Stimulated activated CD4-positive, alpha-beta T cell treated with anti-CD3 and anti-CD28 coated beads, Interleukin-4, amount 100 ng/mL, for 4 hours (primary cell): Measurements from ENCODE around the gene NCOA5.
"Not testable (repeated sequence)": the region's sequence is repeated elsewhere in the genome, so short reads cannot be mapped to it uniquely, and the experiment has no call there.

Experiments
- DNase-seq, 2 experiments: peaks; one replicate each; pipeline ENCODE4 v3.0.0-alpha.2; 2020

The NCOA5 gene

GRCh38 chr20:46119547-46119946 is 29.8 kb upstream of the NCOA5 start:
- no peak for DNase-seq

GRCh38 chr20:46119028-46119546 is 29.3 kb upstream of the NCOA5 start:
- no peak for DNase-seq

- DNase-seq: no peak
These were observed 28.8 kb upstream of the NCOA5 start for GRCh38 chr20:46118481-46119020.

- DNase-seq: peak; percentile 71 to 74
These were observed 28.1 kb upstream of the NCOA5 start, which contains the start of gene CD40 for GRCh38 chr20:46117704-46118467. TSS of gene CD40 (plus strand) at chr20:46118314. CDS start at chr20:46118344, 30 bp downstream.

- no peak for DNase-seq
These were observed 24.7 kb upstream of the NCOA5 start for GRCh38 chr20:46114449-46114848.

- DNase-seq: no peak
These were observed 23.3 kb upstream of the NCOA5 start for GRCh38 chr20:46113113-46113470.

- no peak for DNase-seq
These were observed 22.8 kb upstream of the NCOA5 start for GRCh38 chr20:46112430-46113112.

GRCh38 chr20:46111836-46112212 is 22.1 kb upstream of the NCOA5 start:
- no peak for DNase-seq

GRCh38 chr20:46111028-46111835 is 21.5 kb upstream of the NCOA5 start:
- DNase-seq: no peak

- no peak for DNase-seq
These were observed 19.2 kb upstream of the NCOA5 start for GRCh38 chr20:46108976-46109375.

- no peak for DNase-seq
These were observed 18.7 kb upstream of the NCOA5 start for GRCh38 chr20:46108435-46108841.

GRCh38 chr20:46107061-46107460 is 17.3 kb upstream of the NCOA5 start:
- DNase-seq: no peak

GRCh38 chr20:46104262-46104661 is 14.5 kb upstream of the NCOA5 start:
- no peak for DNase-seq

- no peak for DNase-seq
These were observed 13.2 kb upstream of the NCOA5 start for GRCh38 chr20:46102940-46103339.

- no peak for DNase-seq
These were observed 12.2 kb upstream of the NCOA5 start for GRCh38 chr20:46101957-46102356.

- DNase-seq: no peak
These were observed 11.2 kb upstream of the NCOA5 start for GRCh38 chr20:46100988-46101387.

- not testable (repeated sequence) for DNase-seq
These were observed 10.7 kb upstream of the NCOA5 start for GRCh38 chr20:46100444-46100843.

- DNase-seq: no peak
These were observed 9.9 kb upstream of the NCOA5 start for GRCh38 chr20:46099491-46100287.

- DNase-seq: no peak
These were observed 3.8 kb upstream of the NCOA5 start for GRCh38 chr20:46093531-46093930.

- not testable (repeated sequence) for DNase-seq
These were observed 2.1 kb upstream of the NCOA5 start for GRCh38 chr20:46091622-46092535.

GRCh38 chr20:46089167-46089416 is 670 bp downstream of the NCOA5 start:
- peak in 1 of 2 experiments; percentile 42 for DNase-seq
